DMS114 treated with DMSO at 0.1 percent for 48 hours (cell line): Measurements from ENCODE around the gene CLSTN2.
A peak's percentile ranks its signal among the peaks of the same experiment; 100 is the strongest.

Experiments used
- DNase-seq: peaks from one replicate; lab custom pipeline; 2025; ENCODE audit not compliant: unreplicated experiment; lab: John Stamatoyannopoulos, UW

The CLSTN2 gene

DNA sequence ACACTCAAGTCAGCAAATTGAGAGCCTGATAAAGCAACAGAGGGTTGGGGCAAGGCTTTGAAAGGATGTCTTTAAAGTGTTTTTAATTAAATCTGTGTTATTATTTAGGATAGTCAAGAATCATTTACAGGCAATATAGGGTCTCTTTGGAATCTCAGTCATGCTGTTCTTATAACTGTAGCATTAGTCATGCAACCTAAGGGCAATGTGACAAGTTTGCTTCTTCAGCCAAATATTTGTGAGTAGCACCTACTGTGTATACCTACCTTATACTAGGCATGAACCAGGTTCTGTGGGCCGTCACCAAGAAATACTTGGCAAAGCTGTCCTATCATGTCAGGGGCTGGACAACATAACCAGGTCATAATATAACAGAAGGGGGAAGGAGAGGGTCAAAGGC, 558.3 kb downstream of the CLSTN2 start:
- DNase-seq, result no peak

DNA sequence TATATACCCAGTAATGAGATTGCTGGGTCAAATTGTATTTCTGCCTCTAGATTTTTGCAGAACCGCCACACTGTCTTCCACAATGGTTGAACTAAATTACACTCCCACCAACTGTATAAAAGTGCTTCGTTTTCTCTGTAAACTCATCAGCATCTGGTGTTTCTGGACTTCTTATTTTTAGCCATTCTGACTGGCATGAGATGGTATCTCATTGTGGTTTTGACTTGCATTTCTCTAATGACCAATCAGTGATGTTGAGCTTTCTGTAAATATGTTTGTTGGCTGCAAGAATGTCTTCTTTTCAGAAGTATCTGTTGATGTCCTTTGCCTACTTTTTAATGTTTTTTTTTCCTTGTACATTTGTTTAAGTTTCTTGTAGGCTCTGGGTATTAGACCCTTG, 560.0 kb downstream of the CLSTN2 start:
- no peak for DNase-seq

DNA sequence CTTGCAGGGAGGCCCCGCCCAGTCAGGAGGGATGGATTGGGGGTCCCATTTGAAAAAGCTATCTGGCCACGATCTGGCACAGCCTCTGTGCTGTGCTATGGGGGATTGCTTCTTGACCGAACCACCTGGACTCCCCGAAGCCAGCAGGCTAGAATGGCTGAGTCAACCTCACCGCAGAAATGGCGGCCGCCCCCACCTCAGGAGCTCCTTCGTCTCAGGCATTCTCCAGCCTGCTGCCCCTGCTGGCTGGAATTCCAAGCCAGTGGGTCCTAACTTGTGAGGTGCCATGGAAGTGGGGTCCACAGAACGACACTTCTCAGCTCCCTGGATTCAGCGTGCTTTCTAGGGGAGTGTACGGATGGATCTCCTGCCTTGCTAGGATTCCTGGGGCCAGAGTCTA, 562.3 kb downstream of the CLSTN2 start:
- no peak for DNase-seq

DNA sequence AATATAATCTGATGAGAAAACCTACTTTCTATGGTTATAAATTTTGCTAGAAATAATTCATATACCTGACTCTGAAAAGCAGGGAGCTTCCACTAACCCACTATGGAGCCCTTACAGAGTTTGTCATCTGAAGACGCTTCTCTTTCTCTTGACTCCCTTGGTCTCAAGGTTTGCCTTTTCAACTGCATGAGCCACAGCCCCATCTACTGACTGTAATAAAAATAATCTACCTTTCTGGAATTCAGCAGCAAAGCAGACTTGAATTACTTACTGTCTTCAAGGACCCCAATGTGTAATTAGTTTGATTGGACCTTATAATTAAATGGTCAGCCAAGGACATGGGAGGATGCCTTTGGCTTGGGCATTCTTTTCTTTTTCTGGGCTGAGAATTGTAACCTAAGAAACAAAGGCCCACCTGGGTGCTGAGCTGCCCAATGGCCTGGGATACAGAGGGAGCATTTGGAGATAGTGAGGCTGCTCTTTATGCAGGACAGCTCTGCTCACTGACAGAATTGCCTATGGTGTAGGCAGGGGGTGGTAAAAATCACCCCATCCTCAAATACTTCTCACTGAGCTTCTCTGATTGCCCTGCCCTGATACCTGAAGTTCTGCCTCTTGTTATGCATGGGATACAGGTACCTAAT, 564.3 kb downstream of the CLSTN2 start:
- peak; percentile 11 for DNase-seq

DNA sequence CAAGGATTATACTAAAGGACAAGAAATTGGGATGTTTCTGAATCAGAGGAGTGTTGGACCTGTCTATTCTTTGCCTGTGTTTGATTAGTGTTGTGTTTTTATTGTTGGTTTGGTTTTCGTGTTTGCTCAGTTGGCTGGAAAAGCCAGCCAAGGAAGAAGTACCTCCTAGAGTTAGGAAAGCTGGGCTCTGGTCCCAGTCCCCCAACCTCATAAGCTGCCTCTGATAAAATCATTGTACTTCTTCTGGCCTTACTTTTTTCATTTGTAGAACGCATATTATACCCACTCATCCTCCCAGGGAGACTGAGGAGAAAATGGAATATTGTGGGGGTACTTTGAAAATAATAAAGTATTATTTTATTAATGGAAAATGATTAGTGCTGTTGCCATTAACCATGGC, 565.5 kb downstream of the CLSTN2 start:
- DNase-seq, result no peak

DNA sequence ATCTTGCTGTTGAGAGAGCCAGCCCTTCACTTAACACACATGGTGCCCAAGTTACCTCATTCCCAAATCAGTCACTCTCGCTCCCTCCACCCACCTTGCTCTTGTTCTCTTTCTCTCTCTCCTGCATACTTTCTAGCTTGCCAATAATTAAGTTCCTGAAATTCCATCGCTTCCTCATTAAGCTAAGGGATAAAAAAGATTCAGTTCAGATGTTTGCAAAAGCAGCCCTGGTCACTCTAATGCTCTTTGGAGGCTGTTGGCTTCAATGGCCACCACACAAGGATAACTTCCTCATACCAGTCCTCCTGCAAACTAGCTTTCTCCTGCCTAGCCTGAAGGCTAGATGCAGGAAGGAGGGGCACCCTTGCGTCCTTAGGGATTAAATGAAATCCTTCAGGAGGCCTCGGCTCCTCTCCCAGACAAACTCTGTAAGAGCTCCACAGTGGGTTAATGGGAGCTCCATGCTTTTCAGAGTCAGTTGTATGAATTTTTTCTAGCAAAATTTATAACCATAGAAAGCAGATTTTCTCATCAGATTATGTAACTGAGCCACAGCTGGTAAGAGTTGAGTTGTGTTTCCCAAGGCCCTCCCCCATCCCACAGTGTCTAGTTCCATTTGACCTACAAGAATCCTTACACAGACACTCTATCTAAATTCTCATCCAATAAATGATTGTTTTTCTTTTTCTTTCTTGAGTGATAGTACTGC, 566.2 kb downstream of the CLSTN2 start:
- no peak for DNase-seq

DNA sequence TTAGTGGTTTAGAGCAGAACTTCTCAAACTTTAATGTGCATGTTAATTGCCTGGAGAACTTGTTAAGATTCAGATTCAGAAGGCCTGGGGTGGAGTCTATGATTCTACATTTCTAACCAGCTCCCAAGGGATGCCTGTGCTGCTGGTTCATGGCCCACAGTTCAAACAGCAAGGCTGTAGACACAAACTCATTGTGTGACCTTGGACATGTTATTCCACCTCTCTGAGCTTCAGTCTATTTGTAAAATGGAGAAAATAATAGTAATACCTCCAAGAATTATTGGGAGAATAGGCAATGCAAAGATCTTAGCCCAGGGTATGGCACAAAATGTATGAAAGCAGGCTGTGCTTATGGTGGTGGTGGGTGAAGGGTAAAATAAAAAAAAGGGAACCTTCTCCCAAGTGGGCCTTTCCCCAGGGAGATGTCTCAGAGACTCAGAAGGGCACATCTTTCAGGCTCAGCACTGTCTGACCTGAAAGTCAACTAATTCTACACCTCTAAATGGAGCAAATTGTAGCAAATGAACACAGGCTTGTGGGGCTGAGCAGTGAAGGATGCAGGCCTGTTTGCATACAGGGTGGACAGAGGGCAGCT, 566.9 kb downstream of the CLSTN2 start:
- no peak for DNase-seq

DNA sequence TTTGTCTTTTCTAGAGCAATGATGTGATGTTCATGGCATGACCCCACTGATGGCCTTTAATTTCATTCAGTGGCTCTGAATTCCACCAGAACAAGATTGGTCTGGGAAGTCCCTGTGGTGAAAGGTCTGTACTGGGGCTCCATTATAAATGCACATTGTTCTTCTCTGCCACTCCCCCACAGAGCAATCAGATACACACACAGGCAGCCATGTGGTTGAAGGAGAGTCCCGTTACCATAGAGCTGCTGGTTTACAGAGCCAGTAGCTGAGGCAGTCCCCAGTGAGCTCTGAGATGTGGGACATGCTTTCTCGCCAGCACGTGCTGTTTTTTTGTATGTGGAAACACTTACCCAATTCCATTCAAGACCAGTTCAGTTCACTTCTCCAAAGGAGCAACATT, 570.2 kb downstream of the CLSTN2 start:
- no peak for DNase-seq

DNA sequence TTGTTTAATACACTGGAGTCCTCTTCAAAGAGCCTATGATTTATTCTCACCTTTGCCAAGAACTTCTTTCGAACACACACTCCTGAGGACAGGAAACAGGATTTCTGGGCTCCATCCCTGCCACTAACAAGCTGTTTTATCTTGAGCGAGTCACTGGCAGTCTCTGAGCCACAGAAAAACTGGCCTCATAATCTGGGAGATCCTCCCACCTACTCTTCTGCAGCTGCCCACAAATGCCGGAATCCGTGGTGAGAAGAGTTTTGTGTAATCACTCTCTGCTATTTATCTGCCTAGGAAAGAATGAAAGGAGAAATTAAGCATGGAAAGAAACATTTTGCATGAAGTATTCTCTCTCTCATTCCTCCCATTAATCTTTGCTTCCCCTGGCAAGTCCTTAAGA, 570.9 kb downstream of the CLSTN2 start:
- no peak for DNase-seq

DNA sequence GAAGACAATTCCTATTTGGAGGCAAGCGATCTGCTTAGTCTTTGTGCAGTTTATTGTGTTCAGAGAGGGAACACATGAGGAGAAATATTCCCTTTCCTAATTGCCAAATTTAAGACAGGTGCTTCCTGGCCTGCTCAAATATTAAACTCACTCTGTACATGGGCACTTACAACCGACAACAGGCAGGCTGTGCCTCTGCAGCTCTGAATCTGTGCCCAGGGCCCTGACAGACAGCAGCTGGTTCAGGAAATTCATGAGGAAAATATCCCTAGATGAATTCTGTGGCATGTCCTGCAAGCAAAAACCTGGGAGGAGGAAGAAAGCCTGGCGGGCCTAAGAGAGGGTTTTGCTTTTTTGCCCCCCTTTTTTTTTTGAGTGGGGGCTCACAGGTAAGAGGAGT, 573.6 kb downstream of the CLSTN2 start:
- DNase-seq, result no peak

DNA sequence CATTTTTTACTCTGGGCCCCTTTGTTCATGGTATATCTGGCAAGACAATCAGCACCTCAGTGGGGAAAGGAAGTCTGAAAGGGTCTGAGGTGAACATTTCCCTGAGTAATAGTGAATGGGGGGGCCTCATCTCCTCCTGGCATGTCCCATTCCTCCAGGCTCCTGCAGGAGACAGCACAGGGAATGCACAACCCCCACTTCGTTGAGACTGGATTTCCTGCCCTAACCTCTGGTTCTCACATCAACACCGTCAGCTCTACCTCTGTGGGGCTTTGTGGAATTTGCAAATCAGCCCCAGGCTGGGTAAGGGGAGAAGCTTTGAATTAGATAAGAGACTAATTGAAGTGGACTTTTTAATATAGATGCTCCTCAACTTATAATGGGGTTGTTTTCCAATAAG, 574.5 kb downstream of the CLSTN2 start:
- DNase-seq, result no peak

DNA sequence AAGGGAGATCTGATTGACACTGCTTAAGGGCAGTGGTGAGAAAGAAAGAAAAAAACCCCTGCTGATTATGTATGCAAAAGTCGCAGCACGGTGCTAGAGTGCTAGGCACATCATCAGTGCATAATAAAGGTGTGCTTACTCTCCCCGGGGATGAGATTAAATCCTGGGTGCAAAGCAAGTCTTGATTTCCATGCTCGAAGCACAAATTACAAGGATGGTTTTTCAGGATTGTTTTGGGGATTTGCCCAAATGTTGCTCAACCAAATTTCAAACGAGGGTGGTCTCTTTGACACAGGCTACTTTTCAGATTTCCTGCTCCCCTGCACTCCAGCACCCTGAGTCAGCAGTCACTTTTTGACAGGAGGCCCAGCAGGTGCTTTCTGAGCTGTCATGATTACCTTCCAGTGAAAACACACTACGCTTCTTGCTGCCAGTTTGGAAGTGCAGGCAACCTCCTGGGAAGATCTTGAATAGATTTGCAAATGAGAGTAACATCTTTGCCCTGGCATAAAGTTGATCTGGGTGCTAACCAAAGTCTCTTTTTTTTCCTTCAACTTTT, 575.4 kb downstream of the CLSTN2 start:
- DNase-seq, result no peak

DNA sequence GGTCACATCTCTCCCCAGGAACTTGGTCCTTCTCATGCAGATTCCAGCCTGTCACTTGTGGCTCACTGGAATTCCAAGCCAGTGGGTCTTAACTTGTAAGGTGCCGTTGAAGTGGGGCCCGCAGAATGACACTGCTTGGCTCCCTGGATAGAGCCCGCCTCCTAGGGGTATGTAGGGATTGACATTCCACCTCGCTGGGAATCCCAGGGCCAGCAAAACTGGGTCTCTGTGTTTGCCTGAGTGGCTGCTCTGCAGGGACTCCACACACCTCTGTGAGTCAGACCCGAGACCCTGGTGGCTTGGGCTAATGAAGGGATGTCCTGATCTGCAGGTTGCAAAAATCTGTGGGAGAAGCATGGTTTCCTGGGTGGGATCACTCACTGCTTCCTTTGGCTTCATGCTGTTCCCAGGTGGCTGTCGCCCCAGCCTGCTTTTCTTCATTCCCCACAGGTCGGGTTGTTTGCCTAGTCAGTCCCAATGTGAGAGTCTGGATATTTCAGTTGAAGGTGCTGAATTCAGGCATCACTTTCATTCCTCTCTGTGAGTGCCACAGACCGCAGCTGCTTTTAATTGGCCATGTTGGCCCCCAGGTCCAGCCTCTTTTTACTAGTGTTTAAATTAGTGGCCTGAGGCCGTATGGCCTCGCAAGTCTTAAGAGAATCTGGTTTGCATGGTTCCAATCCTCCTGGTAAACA, 586.9 kb downstream of the CLSTN2 start:
- DNase-seq, result no peak

DNA sequence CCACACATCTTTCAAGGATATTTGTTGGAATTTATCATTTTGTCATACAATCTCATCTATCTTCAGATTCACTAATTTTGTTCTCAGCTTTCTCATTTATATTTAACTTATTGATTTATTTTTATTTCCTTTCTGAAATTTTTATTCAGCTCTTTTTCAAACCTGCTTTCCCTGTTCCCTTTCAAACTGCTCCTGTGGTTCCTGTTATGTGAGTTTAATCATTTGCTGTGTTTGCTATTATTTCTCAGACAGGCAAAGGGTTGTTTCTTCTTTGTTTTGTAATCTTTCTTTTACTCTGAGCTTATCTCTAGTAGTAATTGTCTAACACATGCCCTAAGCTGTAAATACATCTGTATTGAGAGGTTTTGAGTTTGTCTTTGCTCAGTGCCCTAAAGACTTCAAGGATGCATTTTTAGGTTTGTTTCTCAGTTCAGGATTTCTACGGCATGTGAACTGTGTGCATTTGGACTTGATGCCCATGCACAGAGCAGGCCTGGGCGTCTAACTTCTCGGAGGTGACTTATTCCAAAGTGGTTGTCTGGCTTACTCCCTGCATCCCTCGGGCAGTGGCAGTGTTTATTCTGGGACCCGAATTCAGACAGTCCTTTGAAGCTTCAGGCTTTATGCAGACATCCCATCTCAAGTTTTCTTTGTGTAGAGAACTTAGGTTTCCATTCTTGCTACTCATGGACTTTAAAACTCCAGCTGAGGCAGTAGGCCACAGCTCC, 587.8 kb downstream of the CLSTN2 start:
- DNase-seq, result no peak

DNA sequence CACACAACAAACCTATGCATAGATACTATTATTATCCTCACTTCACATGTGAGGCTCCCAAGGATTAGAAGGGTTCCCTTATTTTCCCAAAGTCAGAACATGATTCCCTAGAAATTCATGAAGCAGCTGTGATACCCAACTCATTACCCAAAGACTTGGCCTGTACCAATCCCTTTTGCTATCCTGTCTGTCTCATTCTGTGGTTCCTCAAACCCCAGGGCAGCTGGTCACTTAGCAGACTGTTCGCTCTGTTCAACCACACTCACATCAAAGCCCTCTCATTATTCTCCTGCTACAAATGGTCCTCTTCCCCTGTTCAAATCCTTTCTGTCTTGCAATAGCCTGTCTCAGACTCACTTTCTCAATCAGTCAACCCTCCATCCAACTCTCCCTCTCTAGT, 588.6 kb downstream of the CLSTN2 start:
- no peak for DNase-seq

DNA sequence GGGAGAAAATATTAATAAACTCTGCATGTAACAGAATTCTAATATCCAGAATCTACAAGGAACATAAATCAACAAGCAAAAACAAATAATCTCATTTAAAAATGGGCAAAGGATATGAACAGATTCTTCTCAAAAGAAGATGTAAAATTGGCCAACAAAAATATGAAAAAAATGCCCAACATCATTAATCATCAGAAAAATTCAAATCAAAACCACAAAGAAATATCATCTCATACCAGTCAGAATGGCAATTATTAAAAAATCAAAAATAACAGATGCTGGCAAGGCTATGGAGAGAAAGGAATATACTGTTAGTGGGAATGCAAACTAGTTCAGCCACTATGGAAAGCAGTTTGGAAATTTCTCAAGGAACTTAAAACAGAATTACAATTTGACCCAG, 592.2 kb downstream of the CLSTN2 start:
- no peak for DNase-seq

DNA sequence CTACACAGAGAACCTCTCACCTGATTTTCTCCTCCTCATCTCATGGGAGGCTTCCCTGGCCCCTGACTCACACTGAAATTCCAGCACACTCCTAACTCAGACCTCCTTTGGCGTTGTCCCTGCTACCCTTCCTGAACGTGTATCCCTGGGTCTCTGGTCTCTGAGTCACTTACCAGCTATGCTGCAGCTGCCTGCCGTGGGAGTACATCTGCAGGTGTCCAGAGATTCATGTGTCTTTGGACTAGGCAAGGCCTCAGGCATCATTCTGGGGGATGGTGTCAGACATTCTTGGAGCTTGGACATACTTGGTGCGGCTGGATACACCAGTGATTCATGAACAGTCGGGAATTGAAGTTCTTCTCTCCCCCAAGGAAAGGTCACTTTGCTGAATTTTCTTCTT, 594.1 kb downstream of the CLSTN2 start:
- no peak for DNase-seq

DNA sequence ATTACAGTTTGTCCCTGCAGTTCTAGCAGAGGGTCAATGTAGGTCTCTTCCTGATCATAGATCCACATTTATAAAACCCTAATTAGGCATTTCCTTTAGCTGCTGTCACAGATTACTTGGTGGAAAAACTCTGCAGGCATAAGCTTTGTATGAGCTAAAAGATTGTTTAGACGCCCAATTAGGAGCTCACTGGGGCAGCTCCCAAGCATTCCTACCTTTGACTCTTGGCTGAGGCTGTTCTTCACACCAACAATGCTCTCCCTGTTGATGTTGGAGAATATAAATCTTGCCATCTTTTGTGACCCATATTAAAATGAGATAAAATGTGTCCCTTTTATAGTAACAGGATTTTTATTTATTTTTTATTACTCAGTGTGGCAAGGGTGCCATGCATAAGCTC, 594.6 kb downstream of the CLSTN2 start:
- no peak for DNase-seq

DNA sequence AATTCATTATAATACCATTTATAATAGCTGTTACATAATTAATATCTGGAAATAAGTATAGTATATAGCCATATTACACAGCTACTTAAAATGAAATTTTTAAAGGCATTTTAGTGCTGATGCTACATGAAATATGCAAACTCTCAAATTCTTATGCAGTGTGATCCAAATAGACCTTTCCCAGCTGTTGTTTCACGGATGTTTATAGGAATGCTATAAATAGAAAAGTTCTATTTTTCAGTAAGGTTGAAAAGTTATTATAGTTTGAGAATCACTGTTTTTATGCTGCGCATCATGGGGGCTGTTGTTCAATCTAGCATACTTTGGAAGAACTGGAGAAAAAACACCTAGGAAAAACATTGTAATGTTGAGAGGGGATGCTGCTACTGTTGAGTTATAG, 595.1 kb downstream of the CLSTN2 start:
- no peak for DNase-seq

DNA sequence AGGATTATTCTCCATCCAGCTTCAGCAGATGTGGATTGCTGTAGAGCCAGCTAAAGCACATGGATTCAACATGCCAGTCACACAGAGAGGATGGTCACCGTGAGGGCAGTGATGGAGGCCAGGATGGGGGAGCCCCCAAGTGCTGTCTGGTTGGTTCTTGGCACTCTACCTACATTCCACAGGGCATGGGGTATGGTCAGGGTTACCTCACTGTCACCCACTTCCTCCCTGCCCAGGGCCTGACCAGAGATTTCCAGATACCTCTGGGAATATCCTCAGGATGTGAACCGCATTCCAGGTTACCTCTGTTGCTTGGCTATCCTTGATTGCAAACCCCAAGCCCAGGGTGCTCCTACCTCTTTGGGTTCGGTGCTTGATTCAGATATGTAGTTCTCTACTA, 595.6 kb downstream of the CLSTN2 start:
- DNase-seq, result no peak

DNA sequence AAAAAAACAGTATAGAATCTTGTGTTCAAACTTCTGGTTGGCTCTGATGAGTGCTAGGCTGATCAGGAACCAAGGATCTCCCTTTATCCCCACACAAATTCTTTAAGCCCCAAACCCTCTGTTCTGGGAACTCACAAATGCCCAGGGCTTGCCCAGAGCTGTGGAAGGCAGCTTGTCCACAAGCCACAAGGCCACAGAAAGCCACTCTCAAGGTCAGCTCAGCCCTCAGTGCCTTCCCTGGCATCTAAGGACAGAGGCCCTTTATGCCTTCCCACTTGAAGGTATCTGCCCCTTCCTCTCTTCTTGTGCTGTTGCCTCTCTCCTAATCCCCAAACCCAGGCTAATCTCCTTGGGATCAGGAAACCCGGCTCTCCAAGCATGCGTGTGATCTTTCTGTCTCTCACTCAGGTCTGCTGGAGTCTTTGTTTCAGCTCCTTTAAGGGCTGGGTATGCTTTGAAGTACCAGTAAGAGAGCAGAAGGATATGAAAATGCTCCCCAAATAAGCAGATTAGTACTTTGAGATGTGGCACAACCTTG, 597.9 kb downstream of the CLSTN2 start:
- DNase-seq, result no peak
